K562 (cell line): Measurements from ENCODE around the gene DLK2. TPM values are rescaled to one million over a fixed set of nuclear protein-coding genes. Genes with fewer than 3 reads are reported as not detected.

Source experiments
- BCLAF1 ChIP-seq, 2 experiments: fragments of 450-650 bp in 1 of 2; IDR thresholded peaks; 2 replicates each; pipeline ENCODE4 v1.6.1; 2011 to 2017; ENCODE audit warnings: low read depth in 2 of 2, antibody characterized with exemption in 1 of 2, borderline replicate concordance in 1 of 2, low read length in 1 of 2, mild to moderate bottlenecking in 1 of 2, mixed read lengths in 1 of 2; ENCODE audit not compliant: control insufficient read depth in 1 of 2
- CHD7 ChIP-seq: fragments of 200-600 bp; sonication (generic); IDR thresholded peaks from one replicate; pipeline ENCODE4 v1.6.1; 2012; ENCODE audit warnings: mild to moderate bottlenecking, low read depth, low read length, inconsistent platforms
- ZNF263 ChIP-seq: sonication (generic); formaldehyde crosslinking; IDR thresholded peaks from 2 replicates; pipeline ENCODE4 v1.8.0; 2022; ENCODE audit warnings: mild to moderate bottlenecking, missing genetic modification reagents, borderline replicate concordance
- ZNF398 ChIP-seq: fragments of 250-450 bp; sonication (Bioruptor Pico); IDR thresholded peaks from 2 replicates; pipeline ENCODE4 v1.8.0; 2021; ENCODE audit warnings: moderate library complexity, mild to moderate bottlenecking, inconsistent platforms
- ZNF57 ChIP-seq: fragments of 450-650 bp; formaldehyde crosslinking; IDR thresholded peaks from 2 replicates; pipeline ENCODE4 v1.4.0; 2020; ENCODE audit warnings: mild to moderate bottlenecking, moderate library complexity
- ZNF639 ChIP-seq, 2 experiments: fragments of 200-800 bp in 1 of 2; sonication (Bioruptor generic) in 1 of 2; sonication (generic) in 1 of 2; formaldehyde crosslinking in 1 of 2; IDR thresholded peaks in 1 of 2; conservative IDR thresholded peaks in 1 of 2; 2 replicates each; pipeline versions ENCODE4 v1.5.0 to v1.6.1; 2016 to 2020; ENCODE audit warnings: missing compliant biosample characterization in 1 of 2, missing genetic modification characterization in 1 of 2, missing genetic modification reagents in 1 of 2
- polyA plus RNA-seq, 8 experiments: library from polyadenylated mRNA; depleted of rRNA in 4 of 8; stranded (reverse) in 5 of 8; unstranded in 3 of 8; fragments of >200 nt; fragmentation: Nextera tagmentation in 2 of 8; fragmentation: Illumina TruSeq in 1 of 8; extraction: Ambion mirVana in 2 of 8; extraction: Trizol in 1 of 8; gene quantifications; 2 replicates each; pipeline versions ENCODE4 v1.2.1 to v1.2.3, GENCODE V29; 2011 to 2014; ENCODE audit warnings: inconsistent platforms in 1 of 8, missing spikeins in 1 of 8
- total RNA-seq, 7 experiments: library from RNA; depleted of rRNA in 6 of 7; stranded (reverse); fragments of >200 nt in 6 of 7; fragmentation: Illumina TruSeq in 2 of 7; extraction: Trizol in 2 of 7; gene quantifications; 2 replicates each; pipeline versions ENCODE4 v1.2.1 to v1.2.3, GENCODE V29; 2011 to 2021; ENCODE audit warnings: low replicate concordance in 1 of 7

The DLK2 gene
- total and polyA plus RNA-seq, 9 of the 15 experiments (the other 6 are each of a cell fraction or from before 2014, with no cell fraction given): 0.11 to 0.53 (median 0.29) TPM; not detected in 3

GRCh38 chr6:43468748-43469681 lies 13.7 kb upstream of the DLK2 start (continued):
- TF ChIP-seq CHD7 (no peak), BCLAF1 (IDR thresholded peaks at IDR 0.05; ENCODE audit: borderline replicate concordance in 1 of 2, control insufficient read depth in 1 of 2, low read depth in 2 of 2, low read length in 1 of 2) (no peak), ZNF639 (CRISPR knock-in tag; conservative IDR thresholded peaks at IDR 0.05 in 1 of 2, IDR thresholded peaks at IDR 0.05 in 1 of 2) (no peak), ZNF263 (CRISPR knock-in tag) (no peak), ZNF57 (CRISPR knock-in tag) (no peak), ZNF398 (CRISPR knock-in tag) (no peak)
